ENCODE data around the gene LDLRAD4.

The LDLRAD4 gene

DNA sequence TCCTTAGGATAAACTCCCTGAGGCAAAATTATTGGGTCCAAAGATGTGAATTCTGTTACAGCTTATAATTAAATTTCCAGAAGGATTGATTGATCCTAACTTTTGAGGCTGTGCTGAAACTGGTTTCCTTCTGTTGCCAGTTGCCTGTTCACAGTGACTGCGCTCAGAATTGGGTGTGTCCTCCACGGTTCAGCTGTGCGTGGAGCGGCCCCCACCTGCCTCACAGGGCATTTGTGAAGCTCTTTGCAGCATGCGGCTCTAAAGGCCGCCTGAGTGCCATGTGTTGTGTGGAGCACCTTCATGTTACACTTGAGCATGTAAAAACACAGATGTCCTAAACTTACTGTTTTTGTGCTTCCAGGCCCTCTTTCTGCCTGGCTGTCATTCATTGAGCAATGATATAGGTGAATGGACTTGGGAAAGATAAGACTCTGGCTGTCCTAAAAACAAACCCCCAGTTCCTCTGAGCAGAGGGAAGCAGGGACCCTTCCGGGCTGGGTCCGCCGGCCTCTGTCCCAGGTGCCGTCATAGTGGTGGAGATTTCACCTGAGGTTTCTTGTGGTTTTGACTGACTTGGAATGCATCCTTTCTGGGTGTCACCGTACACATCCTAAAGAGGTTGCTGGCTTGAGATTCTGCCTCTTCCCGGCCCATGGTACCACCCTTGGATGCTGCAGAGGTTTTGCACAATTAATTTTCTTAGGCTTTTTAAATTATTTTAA lies 173.6 kb downstream of the LDLRAD4 start:
- no peak overlapping the region for H3K4me3 ChIP-seq (ENCODE audit: low read depth, low read length)
- TF ChIP-seq, protein P1, sequence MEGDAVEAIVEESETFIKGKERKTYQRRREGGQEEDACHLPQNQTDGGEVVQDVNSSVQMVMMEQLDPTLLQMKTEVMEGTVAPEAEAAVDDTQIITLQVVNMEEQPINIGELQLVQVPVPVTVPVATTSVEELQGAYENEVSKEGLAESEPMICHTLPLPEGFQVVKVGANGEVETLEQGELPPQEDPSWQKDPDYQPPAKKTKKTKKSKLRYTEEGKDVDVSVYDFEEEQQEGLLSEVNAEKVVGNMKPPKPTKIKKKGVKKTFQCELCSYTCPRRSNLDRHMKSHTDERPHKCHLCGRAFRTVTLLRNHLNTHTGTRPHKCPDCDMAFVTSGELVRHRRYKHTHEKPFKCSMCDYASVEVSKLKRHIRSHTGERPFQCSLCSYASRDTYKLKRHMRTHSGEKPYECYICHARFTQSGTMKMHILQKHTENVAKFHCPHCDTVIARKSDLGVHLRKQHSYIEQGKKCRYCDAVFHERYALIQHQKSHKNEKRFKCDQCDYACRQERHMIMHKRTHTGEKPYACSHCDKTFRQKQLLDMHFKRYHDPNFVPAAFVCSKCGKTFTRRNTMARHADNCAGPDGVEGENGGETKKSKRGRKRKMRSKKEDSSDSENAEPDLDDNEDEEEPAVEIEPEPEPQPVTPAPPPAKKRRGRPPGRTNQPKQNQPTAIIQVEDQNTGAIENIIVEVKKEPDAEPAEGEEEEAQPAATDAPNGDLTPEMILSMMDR (IDR thresholded peaks at IDR 0.05; ENCODE audit: low read depth, low read length, missing control alignments), result no peak
- no peak for DNase-seq (ENCODE audit: low read depth)
- in situ Hi-C loops (cut with HindIII; ENCODE audit: low sequenced_read_pairs), result loop anchor here (5.0 kb wide), 1 partner anchor 80 kb away; no protein-coding TSS in a partner anchor

DNA sequence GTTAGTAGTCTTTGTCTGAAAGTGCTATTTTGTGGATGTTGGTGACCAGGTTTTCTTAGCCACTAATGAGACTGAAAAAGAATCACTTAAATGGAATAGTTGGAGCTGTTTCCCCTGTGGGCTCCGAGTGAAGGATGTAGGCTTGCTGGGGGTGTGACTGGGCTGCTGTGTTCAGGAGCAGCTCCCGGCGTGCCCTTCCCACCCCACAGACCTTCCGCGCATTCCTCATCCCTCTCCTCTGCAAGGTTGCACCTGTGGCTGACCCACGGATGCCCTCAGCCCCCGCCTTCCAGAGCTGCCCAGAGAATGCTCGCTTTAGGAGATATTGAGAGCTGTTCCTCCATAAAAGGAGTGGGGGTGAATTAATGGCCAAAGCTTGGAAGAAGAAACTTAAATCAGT lies 174.3 kb downstream of the LDLRAD4 start:
- TF ChIP-seq, protein P1 (IDR thresholded peaks at IDR 0.05; ENCODE audit: low read depth, low read length, missing control alignments), result no peak
- H3K4me3 ChIP-seq (ENCODE audit: low read depth, low read length), result no peak overlapping the region
- DNase-seq (ENCODE audit: low read depth), result no peak
- in situ Hi-C loops (cut with HindIII; ENCODE audit: low sequenced_read_pairs), result loop anchor here (5.0 kb wide), 1 partner anchor 79 kb away; no protein-coding TSS in a partner anchor

DNA sequence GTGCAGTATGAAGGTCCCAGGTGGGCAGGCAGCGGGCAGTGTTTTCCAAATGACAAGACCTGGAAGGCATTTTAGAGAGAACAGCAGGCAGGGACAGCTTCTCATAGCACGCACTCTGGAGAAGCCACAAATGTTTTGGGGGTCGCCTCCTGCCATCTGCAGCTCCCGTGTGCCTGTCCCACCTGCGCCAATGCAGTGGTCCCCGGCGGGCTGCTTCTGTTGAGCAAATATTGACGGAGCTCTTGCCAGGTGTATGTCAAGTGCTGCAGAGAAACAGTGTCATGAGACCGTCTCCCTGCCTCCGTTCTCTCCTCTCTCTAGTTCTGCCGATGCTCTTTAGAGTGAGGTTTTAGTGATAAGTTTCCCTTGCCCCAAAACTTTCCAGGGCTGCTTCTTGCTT lies 174.8 kb downstream of the LDLRAD4 start:
- in situ Hi-C loops (cut with HindIII; ENCODE audit: low sequenced_read_pairs), result loop anchor here (5.0 kb wide), 1 partner anchor 79 kb away; no protein-coding TSS in a partner anchor
- H3K4me3 ChIP-seq (ENCODE audit: low read depth, low read length), result no peak overlapping the region
- TF ChIP-seq, protein P1 (IDR thresholded peaks at IDR 0.05; ENCODE audit: low read depth, low read length, missing control alignments), result no peak
- no peak for DNase-seq (ENCODE audit: low read depth)

DNA sequence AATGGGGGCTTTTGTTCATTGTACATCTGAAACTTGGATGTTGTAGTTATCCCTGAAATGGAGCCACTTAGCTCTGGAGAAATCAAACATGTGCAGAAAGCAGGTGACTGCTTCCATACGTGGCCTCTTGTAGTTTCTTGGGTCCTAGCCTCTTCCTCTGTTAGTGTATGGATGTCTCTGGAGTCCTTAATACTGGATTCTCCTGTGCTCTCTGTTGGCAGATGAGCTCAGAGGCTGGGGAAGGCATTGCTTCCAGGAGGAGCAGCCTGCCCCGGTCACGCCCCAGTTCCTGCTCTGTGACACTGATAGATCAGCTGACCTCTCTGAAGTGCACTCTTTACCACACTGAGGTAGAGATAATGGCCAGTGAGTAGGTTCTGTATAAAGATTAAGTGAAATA lies 176.2 kb downstream of the LDLRAD4 start:
- no peak for DNase-seq (ENCODE audit: low read depth)
- TF ChIP-seq, protein P1 (IDR thresholded peaks at IDR 0.05; ENCODE audit: low read depth, low read length, missing control alignments), result no peak
- no peak overlapping the region for H3K4me3 ChIP-seq (ENCODE audit: low read depth, low read length)
- in situ Hi-C loops (cut with HindIII; ENCODE audit: low sequenced_read_pairs), result loop anchor here (5.0 kb wide), 1 partner anchor 78 kb away; no protein-coding TSS in a partner anchor

DNA sequence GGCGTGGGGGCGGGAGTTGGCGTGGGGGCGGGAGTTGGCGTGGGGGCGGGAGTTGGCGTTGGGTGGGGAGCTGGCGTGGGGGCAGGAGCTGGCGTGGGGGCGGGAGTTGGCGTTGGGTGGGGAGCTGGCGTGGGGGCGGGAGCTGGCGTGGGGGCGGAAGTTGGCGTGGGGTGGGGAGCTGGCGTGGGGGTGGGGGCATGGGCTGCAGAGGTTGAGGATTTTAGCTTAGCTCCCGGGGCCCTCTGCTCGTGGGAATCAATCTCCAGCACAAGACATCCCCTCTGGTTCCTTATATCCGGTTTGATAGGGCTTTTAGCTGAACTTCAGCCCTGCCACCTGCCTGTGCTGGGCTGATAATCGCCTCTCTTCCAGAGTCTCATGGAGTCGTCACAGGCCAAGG lies 177.0 kb downstream of the LDLRAD4 start:
- in situ Hi-C loops (cut with HindIII; ENCODE audit: low sequenced_read_pairs), result no loop called here
- TF ChIP-seq, protein P1 (IDR thresholded peaks at IDR 0.05; ENCODE audit: low read depth, low read length, missing control alignments), result no peak
- no peak overlapping the region for H3K4me3 ChIP-seq (ENCODE audit: low read depth, low read length)
- DNase-seq (ENCODE audit: low read depth), result no peak

DNA sequence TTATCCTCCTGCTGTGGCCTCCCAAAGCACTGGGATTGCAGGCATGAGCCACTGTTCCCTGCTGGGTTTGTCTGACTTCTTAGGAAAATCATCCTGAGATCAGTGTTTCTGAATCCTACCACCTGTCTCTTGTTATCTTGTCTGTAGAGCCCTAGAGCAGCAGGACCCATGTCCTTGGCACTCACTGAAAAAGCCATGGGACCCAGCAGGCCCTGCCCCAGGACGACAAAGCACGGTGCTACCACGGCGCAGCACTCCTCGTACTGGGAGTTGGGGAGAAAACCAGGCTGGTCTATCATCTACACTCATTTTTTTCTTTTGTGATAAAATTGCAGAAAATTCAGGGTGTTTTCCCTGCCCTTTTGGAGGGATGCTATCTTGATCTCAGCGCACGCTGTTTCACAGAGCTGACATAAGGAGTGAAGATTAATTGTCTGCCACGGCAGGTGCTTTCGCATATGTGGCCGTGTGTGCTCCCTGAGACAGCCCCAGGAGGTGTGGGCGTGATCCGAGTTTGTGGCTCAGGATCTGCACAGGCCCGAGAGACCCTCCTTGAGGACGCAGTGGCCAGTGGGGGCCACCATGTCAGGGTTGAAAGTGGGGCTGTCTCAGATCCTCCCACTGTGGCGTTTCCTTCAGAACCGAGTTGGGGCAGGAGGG lies 179.1 kb downstream of the LDLRAD4 start:
- in situ Hi-C loops (cut with HindIII; ENCODE audit: low sequenced_read_pairs), result no loop called here
- H3K4me3 ChIP-seq (ENCODE audit: low read depth, low read length), result no peak overlapping the region
- no peak for DNase-seq (ENCODE audit: low read depth)
- TF ChIP-seq, protein P1 (IDR thresholded peaks at IDR 0.05; ENCODE audit: low read depth, low read length, missing control alignments), result no peak

Data from astrocyte of the cerebellum (primary cell).